Right renal pelvis (tissue), 4 donors: ENCODE measurements around the gene ARHGEF7. TPM values are rescaled to one million over a fixed set of nuclear protein-coding genes. Genes with fewer than 3 reads are reported as not detected.

ENCODE experiments used
- DNase-seq, 4 donors: peaks; one replicate each; pipeline ENCODE4 v3.0.0-alpha.2; 2013; ENCODE audit warnings: low read depth in 4 of 4, low spot score in 3 of 4, missing footprints in 1 of 4
- polyA plus RNA-seq, 4 donors: library from polyadenylated mRNA; unstranded; fragments of 120-200 nt; gene quantifications; one replicate each; pipeline ENCODE4 v1.2.1, GENCODE V29; 2013; ENCODE audit not compliant: insufficient read length in 4 of 4

ARHGEF7 gene
- polyA plus RNA-seq, 4 donors, result 62.0 to 80.2 (median 68.0) TPM

DNA sequence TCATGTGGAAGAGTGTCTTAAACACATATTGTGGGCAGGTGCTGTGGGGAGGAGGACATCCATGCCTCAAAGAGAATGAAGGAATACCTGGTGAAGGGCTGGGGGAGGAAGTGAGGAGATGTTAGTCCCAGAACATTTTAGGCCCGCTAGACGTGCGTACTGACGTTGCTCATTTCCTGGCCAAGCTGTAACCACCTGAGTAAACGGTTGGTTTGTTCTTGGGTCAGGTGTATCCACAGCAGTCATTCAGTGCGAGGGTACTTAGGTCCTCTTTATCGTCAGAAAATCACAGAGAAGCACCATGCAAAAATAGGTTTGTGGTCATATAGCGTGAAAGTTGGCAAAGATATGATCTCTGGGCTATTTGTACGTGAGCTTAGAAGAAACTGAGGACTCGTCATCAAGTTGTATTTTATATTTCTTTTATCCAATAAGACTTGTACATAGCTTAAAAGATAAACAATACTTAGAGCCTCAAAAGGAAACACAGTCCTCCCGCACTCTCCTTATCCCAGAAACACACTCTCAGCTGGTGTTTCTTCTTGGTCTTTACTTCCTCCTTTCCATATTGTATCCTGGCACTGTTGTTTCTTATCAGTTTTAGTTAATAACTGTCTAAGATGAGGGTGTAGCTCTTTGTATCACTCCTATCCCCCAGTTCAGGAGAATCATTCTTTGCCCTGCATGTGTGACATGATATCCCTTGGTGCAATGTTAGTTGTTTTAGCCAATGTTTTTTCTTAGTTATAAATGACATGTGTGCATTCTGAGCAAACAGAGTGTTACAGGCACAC lies 52.0 kb downstream of the ARHGEF7 start:
- DNase-seq, result no peak

DNA sequence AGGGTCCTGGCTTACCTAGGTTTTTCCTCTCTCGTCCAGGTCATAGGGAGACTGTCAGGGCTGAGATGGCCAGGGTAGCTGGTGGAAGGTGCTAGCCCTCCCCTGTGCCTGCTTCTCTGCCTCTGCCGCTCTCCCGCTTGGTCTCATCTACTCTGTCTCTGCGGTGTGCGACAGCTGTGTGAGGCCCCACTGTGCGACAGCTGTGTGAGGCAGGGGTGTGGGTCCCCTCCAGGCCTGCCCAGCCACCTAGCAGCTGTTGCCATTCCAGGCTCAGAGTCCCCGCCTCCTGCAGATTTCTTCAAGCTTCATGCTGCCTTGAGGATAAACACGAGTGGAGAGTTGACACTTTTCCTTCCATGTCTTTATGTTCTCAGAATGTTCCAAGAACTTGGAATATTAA lies 53.0 kb downstream of the ARHGEF7 start:
- DNase-seq, result no peak

DNA sequence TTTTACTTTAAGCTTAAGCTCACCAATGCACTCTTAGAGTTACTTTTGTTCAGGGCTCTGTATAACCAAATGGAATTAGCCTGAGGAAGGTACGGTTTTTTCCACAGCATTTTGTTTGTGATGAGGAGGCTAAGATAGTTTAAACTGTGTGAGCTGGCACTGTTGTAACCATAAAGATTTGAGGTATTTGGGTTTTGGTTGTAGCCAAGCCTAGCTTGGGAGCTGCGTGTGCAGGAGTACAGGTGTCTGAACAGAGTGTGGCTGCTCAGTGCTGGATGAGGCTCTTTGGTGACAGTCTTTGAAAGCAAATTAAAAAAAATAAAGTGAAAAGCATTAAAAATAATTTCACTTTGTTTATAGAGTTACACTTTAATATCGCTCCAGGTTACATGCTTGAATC lies 56.0 kb downstream of the ARHGEF7 start:
- no peak for DNase-seq

DNA sequence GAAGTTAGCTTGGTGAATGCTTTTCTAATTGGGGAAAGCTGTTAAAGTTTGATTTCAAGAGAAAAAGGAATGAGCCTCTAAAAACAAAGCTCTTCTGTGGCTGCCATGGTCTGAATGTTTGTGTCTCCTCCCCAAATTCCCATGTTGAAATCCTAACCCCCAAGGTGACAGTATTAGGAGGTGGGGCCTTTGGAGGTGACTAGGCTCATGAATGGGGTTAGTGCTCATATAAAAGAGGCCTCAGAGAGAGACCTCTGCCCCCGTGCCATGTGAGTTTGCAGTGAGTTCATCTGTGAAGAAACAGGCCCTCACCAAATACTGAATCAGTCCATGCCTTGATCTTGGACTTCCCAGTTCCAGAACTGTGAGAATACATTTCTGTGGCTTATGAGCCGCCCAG lies 56.5 kb downstream of the ARHGEF7 start:
- no peak for DNase-seq

DNA sequence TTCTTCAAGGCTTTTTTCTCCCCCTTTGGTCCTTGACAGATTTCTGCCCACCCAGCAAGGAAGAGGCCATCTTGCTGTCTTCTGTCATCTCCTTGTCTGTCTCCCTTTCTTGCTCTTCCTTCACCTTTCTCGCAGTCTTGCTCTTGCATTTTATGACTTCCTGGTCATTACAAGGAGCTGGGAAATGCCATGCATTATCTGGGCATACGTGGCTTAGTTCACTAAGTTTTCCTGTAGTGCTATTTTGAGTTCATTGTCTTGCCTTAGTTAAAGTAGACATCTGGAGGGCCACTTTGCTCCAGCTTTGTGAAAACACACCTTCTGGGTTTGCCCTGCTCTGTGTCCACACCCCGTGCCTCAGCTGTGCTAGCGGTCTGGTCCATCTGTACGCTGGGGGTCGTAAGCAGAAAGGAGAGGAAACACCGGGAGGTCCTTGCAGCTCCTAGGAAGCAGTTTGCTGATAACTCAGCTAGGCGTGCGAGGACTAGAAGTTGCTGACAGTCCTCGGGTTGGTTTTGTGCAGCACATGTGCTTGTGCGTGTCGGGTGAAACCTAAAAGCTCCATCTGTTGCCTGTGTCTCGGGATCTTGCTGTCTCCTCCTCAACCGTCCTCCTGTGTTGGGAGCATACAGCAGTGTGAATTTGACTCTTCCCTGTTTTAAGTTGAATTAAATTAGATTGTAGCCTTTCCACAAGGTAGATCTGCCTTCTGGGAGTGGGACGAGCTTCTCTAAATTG lies 59.4 kb downstream of the ARHGEF7 start:
- no peak for DNase-seq

DNA sequence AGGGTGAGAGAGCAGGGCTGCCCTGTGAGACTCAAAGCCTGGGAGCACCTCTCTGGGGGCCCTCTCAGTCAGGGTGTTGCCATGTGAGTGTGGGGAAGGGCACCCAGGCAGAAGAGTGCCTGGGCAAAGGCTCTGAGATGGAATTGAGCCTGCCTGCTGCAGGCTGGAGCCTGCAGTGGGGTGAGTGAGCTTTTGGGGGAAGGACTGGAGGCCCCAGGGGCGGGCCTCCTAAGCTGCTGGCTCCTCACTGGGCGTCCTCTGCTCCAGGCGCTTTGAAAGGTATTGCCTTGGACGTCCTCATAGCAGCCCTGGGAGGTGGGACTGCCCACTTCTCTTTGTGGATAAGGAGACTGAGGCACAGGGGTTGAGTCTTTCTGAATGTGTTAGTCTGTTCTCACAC lies 60.3 kb downstream of the ARHGEF7 start:
- no peak for DNase-seq

DNA sequence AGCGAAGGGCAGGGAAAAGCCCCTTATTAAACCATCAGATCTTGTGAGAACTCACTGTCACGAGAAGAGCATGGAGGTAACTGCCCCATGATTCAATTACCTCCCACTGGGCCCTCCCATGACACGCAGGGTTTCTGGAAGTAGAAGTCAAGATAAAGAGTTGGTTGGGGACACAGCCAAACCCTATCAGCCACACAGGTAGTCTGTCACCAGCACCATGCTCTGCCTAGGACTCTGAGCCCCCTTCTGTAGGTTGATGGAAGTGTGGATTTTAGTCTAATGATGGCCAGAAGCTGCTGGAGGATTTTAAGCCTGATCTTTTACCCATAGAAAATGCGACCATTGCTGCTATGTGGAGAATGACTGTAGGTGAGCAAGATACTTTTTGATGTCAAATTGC lies 60.8 kb downstream of the ARHGEF7 start:
- no peak for DNase-seq

DNA sequence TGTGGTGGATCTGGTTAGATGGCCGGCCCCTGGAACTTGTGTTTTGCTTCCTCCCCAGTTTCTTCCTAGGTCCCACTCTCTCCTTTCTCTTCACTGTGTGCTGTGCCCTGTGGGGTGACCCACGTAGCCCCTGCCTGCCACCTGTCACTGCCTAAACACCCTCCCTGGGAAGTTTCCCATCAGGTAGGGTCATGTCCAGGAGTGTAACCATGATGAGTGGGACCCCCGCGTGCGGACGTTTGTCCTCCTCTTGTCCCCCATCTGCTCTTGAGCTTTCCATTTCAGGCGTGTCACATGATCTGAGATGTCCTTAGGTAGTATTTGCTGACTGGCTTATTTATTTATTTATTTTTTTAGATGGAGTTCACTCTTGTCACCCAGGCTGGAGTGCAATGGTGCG lies 61.3 kb downstream of the ARHGEF7 start:
- DNase-seq, result no peak

DNA sequence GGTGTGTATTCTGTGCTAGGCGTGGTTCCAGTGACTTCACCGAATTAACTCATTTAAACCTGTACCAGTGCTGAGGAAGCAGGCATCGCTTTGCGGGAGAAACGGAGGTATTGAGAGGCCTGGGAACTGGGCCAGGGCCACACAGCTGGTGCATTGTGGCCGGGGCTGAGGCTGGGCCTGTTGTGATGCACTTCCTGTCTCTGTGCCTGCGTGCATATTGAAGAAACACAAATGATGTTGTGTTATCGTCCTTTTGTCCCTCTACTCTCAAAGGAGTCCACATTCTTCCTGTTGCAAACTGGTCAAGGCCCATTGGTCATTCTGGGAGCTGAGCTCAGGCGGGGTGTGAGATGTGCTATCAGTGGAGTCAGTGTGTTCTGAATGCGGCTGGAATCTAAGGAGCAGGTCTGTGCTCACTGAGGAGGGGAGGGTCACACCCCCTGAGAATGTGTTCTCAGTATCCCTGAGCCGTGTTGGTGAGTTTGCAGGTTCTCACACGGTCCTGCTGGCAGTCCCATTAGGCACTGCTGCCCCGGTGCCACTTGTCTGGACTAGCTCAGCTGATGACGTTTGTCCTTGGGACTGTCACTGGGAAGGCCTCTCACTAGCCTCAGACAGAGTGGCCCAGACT lies 62.1 kb downstream of the ARHGEF7 start:
- no peak for DNase-seq

DNA sequence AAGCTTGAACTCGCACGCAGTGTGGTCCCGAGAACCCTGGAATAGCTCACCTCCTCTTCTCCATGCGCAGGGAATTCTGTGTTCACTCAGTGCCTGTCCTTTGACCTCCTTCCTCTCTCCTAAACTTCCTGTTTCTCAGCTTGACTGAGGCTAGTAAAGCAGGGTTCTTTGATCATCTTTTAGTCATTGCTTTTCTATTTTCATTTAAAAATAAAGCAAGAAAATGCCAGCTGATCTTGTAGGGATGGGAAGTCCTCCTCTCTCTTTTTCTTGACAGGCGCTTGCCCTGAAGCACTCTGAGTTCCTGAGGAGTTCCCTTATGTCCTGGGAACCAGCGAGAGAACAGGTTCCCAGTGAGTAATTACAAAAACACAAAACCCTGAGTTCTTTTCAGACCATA lies 62.8 kb downstream of the ARHGEF7 start:
- DNase-seq, result no peak

DNA sequence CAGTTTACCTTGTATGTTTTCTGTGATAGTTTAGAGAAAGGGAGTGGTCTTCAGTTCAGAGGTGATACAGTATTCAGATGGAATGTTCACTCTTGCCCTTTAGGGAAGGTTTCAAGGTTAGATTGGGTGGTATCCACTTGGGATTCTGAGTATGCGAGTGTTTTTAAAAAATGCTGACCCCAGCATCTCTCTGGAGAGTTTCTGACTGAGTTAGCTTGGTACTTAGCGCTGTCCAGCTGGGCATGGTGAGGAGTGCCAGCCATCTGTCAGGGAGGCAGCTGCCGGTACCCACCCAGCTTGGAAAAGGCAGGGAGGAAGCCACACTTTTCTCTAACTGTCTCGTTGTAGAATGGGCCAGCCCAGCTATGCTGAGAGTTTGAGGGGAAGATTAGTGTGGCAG lies 63.3 kb downstream of the ARHGEF7 start:
- no peak for DNase-seq

DNA sequence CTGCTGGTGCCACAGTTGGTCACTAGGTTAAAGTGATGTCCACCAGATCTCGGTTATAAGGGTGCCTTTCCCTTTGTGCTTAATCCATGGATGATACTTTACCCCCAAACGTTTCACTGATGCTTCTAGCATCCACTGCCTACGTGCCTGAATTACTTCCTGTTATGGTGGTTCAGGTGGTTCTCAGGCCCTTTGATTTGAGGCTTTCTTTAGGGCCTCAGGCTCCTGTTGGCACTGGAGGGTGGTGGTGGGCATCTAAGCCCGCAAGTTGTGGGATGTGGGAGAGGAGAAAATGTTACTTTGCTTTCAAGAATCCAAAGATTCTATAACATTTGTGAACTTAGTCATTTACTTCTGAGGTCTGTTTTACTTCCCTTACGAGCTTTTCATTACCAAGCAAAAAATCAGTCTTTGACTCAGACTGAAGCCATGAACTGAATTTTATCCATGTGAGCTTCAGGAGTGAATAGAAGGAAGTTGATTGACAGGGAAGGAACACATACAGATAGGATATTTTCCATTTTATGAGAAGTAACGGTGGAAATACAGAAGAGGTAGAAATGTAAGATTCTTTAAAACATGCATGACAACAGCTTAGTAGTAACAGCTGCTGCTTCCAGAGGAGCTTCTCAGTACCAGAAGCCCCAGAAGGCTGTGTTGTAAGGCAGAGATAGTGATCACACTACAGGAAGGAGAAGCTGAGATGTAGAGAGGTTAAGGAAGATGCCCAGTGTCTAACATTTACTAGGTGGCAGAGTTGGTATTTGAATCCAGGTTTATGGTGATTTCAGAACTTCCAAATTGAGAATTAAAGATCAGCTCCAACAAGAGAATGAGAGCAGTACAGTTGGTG lies 65.0 kb downstream of the ARHGEF7 start:
- DNase-seq, result no peak

DNA sequence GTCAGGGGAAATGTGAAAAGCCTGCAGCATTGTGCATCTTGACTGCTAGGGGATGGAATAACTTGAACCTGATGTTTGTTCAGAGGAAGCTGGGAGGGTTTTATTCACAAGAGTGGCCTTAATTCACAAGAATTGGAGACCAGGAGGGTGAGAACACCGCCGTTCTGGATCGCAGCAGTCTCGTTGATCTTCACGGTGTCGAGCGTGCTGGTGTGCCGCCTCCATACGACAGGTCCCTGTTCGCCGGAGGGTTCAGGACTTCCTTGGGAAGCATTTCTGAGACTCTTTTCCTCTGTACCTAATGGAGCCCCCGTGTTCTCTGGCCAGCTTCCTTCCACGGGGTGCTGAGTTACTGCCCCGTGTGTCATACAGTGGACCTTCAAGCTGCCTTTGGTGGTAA lies 66.9 kb downstream of the ARHGEF7 start:
- no peak for DNase-seq

DNA sequence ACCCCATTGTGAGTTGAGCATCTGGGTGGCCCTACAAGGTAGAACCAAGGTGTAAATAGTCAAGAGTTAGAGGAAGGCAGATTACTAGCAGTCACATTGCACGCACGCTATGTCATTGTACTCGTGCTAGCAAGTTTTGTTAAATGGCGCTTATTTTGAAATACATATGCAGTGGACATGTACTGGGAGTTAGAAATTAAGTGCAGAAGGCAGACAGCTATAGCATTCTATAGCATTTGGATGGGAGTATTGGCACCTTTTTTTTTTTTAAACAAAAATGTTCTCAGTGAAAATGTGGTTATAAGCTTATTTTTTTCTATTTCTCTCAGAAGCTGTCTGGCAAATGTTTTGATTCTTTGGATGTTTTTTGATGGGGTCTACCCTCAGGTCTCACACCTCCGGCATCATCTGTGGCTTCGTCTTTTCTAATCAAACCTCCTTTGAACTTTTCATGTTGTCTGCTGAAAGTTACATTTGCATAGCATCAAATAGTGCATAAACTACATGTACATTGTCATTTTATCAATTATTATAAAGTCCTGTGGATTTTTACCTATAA lies 68.1 kb downstream of the ARHGEF7 start:
- no peak for DNase-seq

DNA sequence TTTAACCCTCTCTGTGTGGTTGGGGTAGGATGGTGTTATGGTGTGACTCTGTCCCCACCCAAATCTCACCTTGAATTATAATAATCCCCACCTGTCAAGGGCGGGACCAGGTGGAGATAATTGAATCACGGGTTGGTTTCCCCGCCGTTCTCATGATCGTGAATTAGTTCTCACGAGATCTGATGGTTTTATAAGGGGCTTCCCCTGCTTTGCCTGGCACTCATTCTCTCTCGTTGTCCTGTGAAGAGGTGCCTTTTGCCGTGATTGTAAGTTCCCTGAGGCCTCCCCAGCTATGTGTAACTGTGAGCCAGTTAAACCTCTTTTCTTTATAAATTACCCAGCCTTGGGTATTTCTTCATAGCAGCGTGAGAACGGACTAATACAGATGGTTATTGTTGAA lies 68.8 kb downstream of the ARHGEF7 start:
- no peak for DNase-seq

DNA sequence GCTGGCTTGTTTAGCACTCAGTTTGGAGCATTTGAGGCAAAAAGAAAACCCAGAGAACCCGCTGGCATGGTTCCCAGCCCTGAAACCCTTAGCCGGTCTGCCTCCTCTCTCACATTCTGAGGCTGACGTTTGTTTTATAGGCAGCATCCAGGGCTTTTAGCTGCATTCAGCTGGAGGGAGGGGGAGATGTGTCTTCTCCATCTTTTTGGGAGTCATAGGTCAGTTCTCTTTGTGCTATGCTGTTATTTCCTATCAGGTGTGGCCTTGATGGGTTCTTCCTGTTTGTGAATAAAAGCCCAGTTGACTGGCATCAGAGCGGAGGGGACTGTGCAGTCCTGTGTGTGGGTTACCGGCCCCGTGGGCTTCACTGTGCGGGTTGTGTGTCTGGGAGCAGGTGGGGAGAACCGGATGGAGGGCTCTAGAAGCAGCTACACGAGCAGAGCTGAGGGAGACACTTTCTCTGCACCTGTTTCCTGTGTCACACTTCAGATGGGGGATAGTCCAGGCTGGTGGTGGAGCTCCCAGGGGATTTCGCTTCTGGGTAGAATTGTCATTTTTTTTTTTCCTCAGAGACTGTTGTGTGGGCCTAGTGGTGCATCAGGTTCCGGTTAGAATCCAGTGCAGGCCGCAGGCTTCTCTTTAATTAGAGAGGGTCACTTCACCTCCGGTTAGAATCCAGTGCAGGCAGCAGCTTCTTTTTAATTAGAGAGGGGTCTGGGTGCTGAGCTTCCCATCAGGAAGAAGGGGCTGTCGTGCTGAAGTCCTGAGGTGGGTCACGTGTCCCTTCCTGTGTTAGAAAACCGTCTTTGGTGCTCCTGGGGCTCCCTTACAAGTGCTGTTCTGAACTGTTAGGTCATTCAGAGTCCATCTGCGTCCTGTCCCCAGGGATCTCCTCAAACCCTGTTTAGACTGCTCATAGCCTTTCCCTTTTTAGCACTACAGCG lies 69.6 kb downstream of the ARHGEF7 start:
- DNase-seq, result no peak

DNA sequence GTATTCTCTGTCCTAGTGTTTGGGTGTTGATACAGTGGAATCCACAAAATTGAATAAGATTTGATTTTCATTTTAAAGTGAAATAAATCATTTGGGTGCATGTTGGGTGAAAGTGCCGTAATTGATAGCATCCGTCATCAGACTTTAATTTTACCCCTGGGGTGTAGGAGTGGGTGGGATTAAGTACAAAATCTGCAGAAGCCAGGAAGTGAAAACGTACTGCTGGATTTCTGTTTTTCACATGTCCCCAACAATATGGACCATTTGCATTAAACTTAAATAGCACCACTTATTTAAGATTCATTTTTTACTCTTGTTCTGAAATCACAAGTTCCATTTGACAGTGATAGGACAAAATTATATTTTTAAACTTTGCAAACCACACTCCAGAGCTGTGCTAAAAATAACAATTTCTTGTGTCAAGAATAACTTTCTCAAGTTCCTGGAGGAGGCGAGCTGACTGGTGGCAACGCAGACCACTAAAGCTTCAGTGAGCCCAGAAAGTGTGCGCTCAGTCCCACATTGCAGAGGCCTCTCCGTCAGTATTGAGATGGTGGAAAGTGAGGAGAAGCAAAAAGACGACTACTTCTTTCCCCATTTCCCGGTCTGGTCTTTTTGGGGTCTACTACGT lies 71.3 kb downstream of the ARHGEF7 start:
- no peak for DNase-seq

DNA sequence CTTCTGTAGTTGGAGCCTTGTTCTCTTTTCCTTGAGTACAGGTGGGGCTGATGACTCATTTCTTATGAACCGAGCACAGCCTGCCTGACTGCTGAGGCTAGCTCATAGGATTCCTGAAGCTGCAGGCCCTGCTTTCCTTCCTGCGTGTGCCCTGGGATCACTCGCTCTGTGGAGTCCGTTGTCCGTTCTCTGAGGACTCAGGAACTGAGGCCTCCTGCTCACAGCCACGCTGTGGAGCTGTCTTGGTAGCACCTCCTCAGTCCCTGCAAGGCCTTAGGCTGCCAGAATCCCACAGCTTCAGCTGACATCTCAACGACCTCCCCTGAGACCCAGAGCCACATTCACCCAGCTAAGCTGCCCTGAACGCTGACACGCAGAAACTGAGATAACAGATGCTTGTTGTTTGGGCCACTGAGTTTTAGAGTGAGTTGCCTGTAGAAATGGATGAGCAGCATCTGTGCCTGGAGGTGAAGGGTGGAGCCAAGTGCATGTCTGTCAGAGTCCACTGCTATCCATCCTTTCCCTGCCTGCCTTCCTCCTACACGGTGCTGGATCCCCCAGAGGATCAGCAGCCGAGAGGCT lies 72.9 kb downstream of the ARHGEF7 start:
- no peak for DNase-seq
